Skeletal muscle satellite cell (primary cell): ENCODE measurements around the gene CAMK2G.

Source experiments
- H3K27me3 ChIP-seq: 2 replicates; pipeline ENCODE4 v1.7.0; 2013; ENCODE audit warnings: low read length; ENCODE audit not compliant: control insufficient read depth, insufficient read depth
- H3K36me3 ChIP-seq: 2 replicates; pipeline ENCODE4 v1.7.0; 2013; ENCODE audit warnings: mild to moderate bottlenecking, control low read depth, low read length; ENCODE audit not compliant: insufficient read depth
- H3K4me1 ChIP-seq: 2 replicates; pipeline ENCODE4 v1.7.0; 2013; ENCODE audit warnings: low read length; ENCODE audit not compliant: control insufficient read depth, insufficient read depth
- H3K4me2 ChIP-seq: 2 replicates; pipeline ENCODE4 v1.7.0; 2013; ENCODE audit warnings: mild to moderate bottlenecking, low read length
- H3K4me3 ChIP-seq: 2 replicates; pipeline ENCODE4 v1.7.0; 2013; ENCODE audit warnings: low read length
- H3K9ac ChIP-seq: 2 replicates; pipeline ENCODE4 v1.7.0; 2013; ENCODE audit warnings: mild to moderate bottlenecking, low read depth, low read length, moderate library complexity
- H3K9me3 ChIP-seq: replicated peaks from 2 replicates; pipeline ENCODE4 v1.7.0; 2013; ENCODE audit warnings: mild to moderate bottlenecking, control low read depth, low read length

The CAMK2G gene

DNA sequence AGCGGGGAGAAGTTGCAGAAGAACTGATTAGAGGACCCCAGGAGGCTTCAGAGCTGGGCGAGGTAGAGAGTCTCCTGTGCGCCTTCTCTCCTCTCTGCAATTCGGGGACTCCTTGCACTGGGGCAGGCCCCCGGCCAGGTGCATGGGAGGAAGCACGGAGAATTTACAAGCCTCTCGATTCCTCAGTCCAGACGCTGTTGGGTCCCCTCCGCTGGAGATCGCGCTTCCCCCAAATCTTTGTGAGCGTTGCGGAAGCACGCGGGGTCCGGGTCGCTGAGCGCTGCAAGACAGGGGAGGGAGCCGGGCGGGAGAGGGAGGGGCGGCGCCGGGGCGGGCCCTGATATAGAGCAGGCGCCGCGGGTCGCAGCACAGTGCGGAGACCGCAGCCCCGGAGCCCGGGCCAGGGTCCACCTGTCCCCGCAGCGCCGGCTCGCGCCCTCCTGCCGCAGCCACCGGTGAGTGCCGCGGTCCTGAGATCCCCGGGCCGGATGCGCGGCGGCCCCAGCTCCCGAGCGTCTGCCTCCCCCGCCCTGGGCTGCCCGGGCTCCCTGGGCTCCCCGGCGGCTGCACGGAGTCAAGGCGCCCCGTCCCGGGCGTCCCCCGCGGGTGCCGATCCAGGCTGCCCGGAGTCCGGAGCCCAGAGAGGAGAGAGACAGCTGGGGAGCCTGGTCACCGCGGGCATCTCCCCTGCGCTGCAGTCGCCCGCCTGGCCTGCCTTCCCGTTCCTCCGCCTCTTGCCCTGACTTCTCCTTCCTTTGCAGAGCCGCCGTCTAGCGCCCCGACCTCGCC lies 36.6 kb upstream of the CAMK2G start, which contains the start of gene PLAU:
Gene PLAU, plus strand, starts transcription at position 369 of the 789 bp plus-strand sequence. CDS start 424 bp downstream, outside the sequence.
- H3K4me1 ChIP-seq, result peaks cover 80% of the 10 kb centered on the region

DNA sequence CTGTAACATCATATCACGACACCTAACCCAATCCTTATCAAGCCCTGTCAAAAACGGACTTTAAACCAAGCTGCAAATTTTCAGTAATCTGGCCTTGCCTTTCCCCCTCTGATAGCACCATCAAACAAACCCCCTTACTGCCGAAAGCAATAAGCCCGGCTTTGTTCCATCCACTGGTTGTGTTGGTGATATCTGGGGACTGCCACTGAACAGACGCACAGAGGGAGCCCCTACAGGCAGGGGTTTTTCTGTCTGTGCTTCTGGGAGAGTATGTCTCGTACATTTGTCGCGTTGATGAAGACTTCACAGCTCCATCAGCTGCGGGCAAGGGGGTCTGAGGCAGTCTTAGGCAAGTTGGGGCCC lies 36.0 kb upstream of the CAMK2G start:
- peak overlapping the region; percentile 86 for H3K9ac ChIP-seq
- H3K36me3 ChIP-seq, result peaks cover 27% of the 10 kb centered on the region
- H3K4me1 ChIP-seq, result peaks cover 86% of the 10 kb centered on the region
- peak overlapping the region; percentile 88 for H3K4me3 ChIP-seq
- H3K27me3 ChIP-seq, result no peaks in the 10 kb centered on the region
- no peaks in the 10 kb centered on the region for H3K9me3 ChIP-seq
- peak overlapping the region; percentile 94 for H3K4me2 ChIP-seq

More for the DNA sequence above, 36.6 kb upstream of the CAMK2G start, which contains the start of gene PLAU:
- H3K4me2 ChIP-seq, result peak within 1 kb of the TSS; percentile 94
- peaks cover 33% of the 10 kb centered on the region for H3K36me3 ChIP-seq
- H3K9ac ChIP-seq, result peak within 1 kb of the TSS; percentile 86
- H3K9me3 ChIP-seq, result no peaks in the 10 kb centered on the region
- no peaks in the 10 kb centered on the region for H3K27me3 ChIP-seq
- peak within 1 kb of the TSS; percentile 88 for H3K4me3 ChIP-seq

DNA sequence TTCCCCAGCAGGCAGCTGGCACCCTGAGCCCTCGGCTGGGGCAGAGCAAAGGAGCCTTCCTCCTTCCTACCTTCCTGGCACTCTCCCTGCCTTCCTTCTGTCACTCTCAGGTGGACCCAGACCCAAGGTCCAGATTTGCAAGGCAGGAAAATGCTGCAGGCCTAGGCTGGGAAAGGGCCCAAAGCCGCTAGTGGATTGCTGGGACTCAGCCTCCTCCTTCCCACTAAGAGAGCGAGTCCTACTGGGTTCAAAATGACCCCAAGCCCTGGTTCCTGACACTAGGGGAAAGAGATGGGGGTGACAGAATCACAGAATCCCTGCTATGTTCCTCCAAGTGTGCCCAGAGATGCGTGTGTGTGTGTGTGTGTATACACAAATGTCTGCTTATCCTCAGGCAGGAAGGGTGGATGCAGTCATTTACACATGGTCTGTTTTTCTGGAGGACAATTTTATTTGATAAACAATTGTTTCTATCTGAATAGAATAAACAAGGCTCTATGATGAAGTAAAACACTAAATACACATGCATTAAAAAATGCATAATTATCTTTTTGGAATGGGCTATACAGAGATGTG lies 35.3 kb upstream of the CAMK2G start:
- Histone ChIP-seq H3K4me1 (peaks cover 83% of the 10 kb centered on the region), H3K36me3 (peaks cover 20% of the 10 kb centered on the region), H3K9me3 (no peaks in the 10 kb centered on the region), H3K4me2 (peak overlapping the region; percentile 94), H3K9ac (peak overlapping the region; percentile 86), H3K27me3 (no peaks in the 10 kb centered on the region), H3K4me3 (no peak overlapping the region)

DNA sequence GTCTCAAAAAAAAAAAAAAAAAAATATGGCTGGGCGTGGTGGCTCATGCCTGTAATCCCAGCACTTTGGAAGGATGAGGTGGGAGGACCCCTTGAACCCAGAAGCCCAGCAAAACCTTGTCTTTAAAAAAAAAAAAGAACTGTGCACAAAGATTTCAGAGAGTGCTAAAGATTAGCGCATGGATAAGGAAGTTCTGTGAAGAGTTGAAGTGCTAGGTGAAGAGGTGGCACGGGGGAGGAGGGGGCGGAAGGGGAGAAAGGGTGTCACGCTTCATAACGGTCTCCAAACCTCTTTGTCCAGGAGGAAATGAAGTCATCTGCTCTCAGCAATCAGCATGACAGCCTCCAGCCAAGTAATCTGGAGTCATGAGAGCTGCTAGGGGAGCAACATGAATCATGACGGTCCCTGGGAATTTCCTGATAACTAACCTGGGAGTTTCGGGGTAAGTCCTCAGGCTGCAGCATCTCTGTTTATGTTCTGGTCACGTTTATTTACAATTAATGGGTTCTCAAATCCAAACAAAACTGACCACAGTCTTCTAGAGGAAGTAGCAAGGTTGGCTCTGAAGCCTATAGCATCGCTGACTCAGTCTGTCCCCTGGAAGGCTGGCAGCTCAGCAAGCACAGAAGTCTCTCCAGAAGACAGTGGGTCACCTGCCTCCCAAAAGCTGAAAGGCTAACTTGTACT lies 34.6 kb upstream of the CAMK2G start:
- Histone ChIP-seq H3K9ac (peak overlapping the region; percentile 66), H3K27me3 (no peaks in the 10 kb centered on the region), H3K4me1 (peaks cover 77% of the 10 kb centered on the region), H3K4me2 (peak overlapping the region; percentile 94), H3K9me3 (no peaks in the 10 kb centered on the region), H3K36me3 (peaks cover 14% of the 10 kb centered on the region), H3K4me3 (no peak overlapping the region)

DNA sequence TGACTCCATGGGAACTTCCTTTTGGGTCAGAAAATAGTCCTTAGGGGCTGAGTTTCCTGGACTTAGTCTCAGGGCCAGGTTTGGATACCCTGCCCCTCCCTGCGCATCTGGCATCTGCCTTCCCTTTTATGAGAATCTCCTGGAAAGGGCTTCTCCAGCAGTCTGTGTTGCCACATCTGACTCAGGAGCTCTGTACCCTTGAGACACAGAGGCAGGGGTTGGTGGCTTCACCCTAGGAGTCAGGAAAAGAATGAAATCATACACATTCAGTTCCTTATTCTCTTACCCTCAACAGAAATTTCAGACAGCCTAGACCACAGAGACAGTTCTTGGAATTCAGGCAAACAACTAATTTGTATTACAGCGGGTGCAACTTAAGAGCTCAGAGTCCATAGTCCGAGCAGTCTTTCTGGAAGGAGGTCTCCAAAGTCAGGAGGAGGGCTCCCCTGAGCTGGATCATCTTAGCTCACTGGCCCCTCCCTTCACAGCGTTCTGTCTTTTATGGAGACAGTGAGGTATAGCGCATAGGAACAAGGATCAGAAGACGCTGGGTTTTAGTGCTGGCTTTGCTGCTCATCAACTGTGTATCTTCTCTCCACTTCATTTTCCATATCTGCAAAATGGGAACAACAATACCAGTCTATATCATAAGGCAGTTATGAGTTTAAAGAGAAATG lies 33.6 kb upstream of the CAMK2G start:
- peak overlapping the region; percentile 66 for H3K9ac ChIP-seq
- no peaks in the 10 kb centered on the region for H3K9me3 ChIP-seq
- H3K4me2 ChIP-seq, result peak overlapping the region; percentile 49
- H3K27me3 ChIP-seq, result no peaks in the 10 kb centered on the region
- H3K4me1 ChIP-seq, result peaks cover 67% of the 10 kb centered on the region
- H3K4me3 ChIP-seq, result no peak overlapping the region
- peaks cover 3% of the 10 kb centered on the region for H3K36me3 ChIP-seq

DNA sequence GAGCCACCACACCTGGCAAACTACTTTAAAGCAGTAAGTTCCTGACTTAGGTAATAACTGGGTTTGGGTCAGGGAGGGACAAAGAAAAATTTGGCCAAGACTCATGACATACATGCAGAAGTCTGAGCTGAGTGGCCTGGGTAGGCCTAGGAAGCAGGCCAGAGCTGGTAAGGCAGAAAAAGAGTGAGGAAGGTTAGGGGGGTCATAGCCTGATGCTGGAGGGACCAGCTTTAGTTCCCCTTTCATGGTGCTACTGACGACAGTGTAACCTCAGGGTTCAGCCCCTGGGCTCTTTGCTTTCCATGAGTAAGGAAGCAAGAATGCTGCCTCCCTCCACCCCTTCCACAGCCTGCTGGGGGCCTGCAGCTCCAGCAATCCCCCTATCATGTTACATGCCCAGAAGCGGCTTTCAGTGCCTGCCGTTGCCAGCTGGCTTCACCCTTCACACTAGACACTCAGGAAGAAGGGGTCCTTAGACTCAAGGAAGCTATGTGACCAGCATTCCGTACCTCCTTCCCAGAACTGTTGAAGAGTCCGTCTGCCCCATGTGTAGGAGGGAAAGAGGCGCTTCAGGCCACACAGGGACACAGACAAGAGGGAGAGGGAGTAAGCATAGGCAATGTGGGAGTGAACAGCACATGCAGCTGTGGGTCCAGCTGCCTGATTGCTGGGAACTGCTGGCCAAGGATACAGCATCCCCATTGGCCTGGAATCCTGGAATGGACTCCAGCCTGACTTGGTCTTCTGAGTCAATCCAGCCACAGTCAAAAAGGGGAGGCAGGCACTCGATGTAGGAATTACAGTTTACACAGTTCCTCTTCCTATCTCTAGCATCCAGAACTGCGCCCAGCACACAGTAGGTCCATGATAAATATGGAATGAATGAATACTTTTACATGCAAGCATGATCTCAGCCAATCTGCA lies 32.4 kb upstream of the CAMK2G start:
- Histone ChIP-seq H3K9ac (peak overlapping the region; percentile 69), H3K4me3 (peak overlapping the region; percentile 35), H3K4me1 (peaks cover 59% of the 10 kb centered on the region), H3K9me3 (no peaks in the 10 kb centered on the region), H3K36me3 (no peaks in the 10 kb centered on the region), H3K27me3 (no peaks in the 10 kb centered on the region), H3K4me2 (peak overlapping the region; percentile 73)

DNA sequence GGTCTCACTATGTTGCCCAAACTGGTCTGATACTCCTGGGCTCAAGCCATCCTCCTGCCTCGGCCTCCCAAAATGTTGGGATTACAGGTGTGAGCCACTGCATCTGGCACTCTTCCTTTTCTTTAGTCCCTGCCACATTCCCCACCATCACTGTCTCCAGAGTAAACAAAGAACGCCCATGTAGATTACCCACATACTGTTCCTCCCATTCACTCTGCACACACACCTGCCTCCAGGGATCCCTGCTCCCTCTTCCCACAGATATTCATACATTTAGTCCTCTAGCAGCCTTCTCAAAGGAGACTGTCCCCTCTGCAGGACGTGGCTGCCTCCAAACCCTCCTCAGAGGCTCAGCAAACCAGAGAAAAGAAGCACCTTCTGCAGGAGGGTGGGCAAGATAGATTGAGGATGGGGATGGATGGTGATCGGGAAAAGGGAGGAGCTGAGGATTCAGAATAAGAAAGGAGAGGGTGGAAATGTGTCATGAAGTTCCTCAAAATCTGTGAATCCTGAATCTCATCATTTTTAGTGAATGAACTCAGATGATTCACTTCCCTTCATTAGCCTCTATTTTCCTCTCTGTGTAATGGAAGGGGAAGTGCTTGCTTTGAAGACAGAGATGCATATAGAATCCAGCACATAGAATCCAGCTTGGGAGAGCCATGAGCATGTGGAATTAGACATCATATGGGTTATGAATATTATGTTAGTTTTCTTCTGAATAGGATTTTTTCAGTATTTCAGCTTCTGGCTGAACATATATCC lies 31.1 kb upstream of the CAMK2G start:
- no peaks in the 10 kb centered on the region for H3K27me3 ChIP-seq
- H3K36me3 ChIP-seq, result no peaks in the 10 kb centered on the region
- peaks cover 52% of the 10 kb centered on the region for H3K4me1 ChIP-seq
- no peaks in the 10 kb centered on the region for H3K9me3 ChIP-seq
- peak overlapping the region; percentile 69 for H3K9ac ChIP-seq
- H3K4me3 ChIP-seq, result no peak overlapping the region
- no peak overlapping the region for H3K4me2 ChIP-seq

DNA sequence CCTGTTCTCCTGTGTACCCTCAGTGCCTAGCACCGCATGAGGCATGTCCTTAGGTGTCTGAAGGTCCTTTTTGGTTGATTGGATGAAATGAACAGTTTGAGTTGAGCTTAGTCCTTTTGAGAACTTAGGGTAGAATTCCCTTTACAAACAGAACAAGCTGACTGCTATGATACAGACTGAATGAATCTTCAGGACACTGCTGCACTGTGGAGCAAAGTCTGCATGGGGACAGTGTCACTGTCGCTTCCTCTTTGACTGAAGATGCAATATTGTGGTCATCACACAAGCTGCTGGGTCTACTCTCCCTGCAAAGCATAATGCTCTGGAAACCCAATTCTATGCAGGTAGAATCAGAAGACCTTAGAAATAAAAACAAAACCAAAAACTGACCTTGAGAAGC lies 28.0 kb upstream of the CAMK2G start:
- Histone ChIP-seq H3K9ac (no peak overlapping the region), H3K9me3 (no peaks in the 10 kb centered on the region), H3K4me2 (no peak overlapping the region), H3K4me3 (no peak overlapping the region), H3K27me3 (no peaks in the 10 kb centered on the region), H3K4me1 (peaks cover 45% of the 10 kb centered on the region), H3K36me3 (no peaks in the 10 kb centered on the region)

DNA sequence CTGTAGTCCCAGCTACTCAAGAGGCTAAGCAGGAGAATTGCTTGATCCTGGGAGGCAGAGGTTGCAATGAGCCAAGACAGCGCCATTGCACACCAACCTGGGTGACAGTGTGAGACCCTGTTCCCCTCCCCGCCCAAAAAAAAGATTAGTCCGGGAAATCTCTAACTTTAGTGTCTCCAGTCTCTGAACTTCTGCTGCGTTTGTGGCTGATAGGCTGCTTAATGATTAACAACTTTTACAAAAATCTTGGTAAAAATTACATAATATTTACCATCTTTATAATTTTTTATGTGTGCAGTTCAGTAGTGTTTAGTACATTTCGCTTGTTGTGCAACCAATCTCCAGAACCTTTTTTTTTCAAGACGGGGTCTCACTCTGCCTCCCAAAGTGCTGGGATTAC lies 26.9 kb upstream of the CAMK2G start:
- no peaks in the 10 kb centered on the region for H3K36me3 ChIP-seq
- H3K4me2 ChIP-seq, result no peak overlapping the region
- peaks cover 34% of the 10 kb centered on the region for H3K4me1 ChIP-seq
- no peaks in the 10 kb centered on the region for H3K9me3 ChIP-seq
- H3K9ac ChIP-seq, result no peak overlapping the region
- no peaks in the 10 kb centered on the region for H3K27me3 ChIP-seq
- H3K4me3 ChIP-seq, result no peak overlapping the region

DNA sequence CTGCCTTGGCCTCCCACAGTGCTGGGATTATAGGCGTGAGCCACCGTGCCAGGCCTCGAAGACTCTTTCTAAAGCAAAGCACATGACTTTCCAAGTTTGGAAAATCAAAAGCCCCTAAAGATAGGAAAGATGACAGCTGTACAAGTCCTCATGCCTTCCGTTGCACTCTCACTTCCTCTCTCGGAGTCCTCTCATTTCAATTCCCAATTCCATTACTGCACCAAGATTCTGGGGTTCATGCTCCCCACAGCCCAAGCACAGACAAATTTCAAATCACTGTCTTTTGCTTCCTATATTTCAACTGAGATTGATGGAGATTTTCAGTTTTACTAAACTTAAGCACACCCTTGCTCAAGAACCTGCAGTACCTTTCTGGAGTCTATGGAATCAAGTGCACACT lies 25.7 kb upstream of the CAMK2G start:
- no peak overlapping the region for H3K9ac ChIP-seq
- no peak overlapping the region for H3K4me2 ChIP-seq
- peaks cover 28% of the 10 kb centered on the region for H3K4me1 ChIP-seq
- H3K9me3 ChIP-seq, result no peaks in the 10 kb centered on the region
- H3K27me3 ChIP-seq, result no peaks in the 10 kb centered on the region
- no peak overlapping the region for H3K4me3 ChIP-seq
- H3K36me3 ChIP-seq, result no peaks in the 10 kb centered on the region
